Adipocyte (in vitro differentiated cells): ENCODE results near the gene CST9L.
"Not testable (repeated sequence)": the region's sequence is repeated elsewhere in the genome, so short reads cannot be mapped to it uniquely, and the experiment has no call there.

Experiments used
- DNase-seq: peaks from one replicate; pipeline ENCODE4 v3.0.0-alpha.2; 2015; ENCODE audit warnings: low read depth
- H3K27me3 ChIP-seq: replicated peaks from 2 replicates; pipeline ENCODE4 v1.7.0; 2013; ENCODE audit warnings: mild to moderate bottlenecking, low read length, moderate library complexity; ENCODE audit not compliant: control insufficient read depth, insufficient read depth
- H3K36me3 ChIP-seq: 2 replicates; pipeline ENCODE4 v1.7.0; 2013; ENCODE audit warnings: low read length, mild to moderate bottlenecking, moderate library complexity; ENCODE audit not compliant: control insufficient read depth, insufficient read depth, severe bottlenecking
- H3K4me1 ChIP-seq: 2 replicates; pipeline ENCODE4 v1.7.0; 2013; ENCODE audit warnings: mild to moderate bottlenecking, low read length, moderate library complexity; ENCODE audit not compliant: control insufficient read depth, insufficient read depth
- H3K4me3 ChIP-seq: 2 replicates; pipeline ENCODE4 v1.7.0; 2013; ENCODE audit warnings: mild to moderate bottlenecking, low read length, moderate library complexity
- H3K9ac ChIP-seq: 2 replicates; pipeline ENCODE4 v1.7.0; 2013; ENCODE audit warnings: mild to moderate bottlenecking, low read length, moderate library complexity
- H3K9me3 ChIP-seq: 2 replicates; pipeline ENCODE4 v1.7.0; 2013; ENCODE audit warnings: mild to moderate bottlenecking, low read length, moderate library complexity; ENCODE audit not compliant: control insufficient read depth

The CST9L gene

GRCh38 chr20:23585808-23586734, 17.8 kb upstream of the CST9L start:
- Histone ChIP-seq H3K9me3 (no peaks in the 10 kb centered on the region), H3K27me3 (peaks cover 23% of the 10 kb centered on the region), H3K4me1 (no peaks in the 10 kb centered on the region), H3K4me3 (no peak overlapping the region), H3K9ac (no peak overlapping the region), H3K36me3 (no peaks in the 10 kb centered on the region)
- DNase-seq, result no peak

DNA sequence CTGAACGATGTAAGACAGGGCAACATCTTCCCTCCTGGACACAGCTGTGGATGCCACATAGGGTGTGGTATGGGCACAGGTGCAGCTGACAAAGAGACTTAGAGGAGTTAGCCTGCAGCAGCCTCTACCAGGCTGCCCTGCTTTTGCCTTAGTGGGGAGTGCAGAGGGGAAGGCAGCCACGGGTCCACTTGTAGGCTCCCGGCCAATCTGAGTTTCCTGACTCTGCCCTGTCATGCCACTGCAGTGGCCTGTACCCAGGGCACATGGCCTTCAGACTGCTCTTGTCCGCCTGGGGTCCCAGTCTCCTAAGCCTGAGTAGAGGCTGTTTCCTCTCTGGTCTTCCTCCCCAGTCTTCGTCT, 17.1 kb upstream of the CST9L start:
- no peak for DNase-seq
- Histone ChIP-seq H3K36me3 (no peaks in the 10 kb centered on the region), H3K9me3 (no peaks in the 10 kb centered on the region), H3K9ac (no peak overlapping the region), H3K4me3 (no peak overlapping the region), H3K27me3 (peaks cover 23% of the 10 kb centered on the region), H3K4me1 (no peaks in the 10 kb centered on the region)

DNA sequence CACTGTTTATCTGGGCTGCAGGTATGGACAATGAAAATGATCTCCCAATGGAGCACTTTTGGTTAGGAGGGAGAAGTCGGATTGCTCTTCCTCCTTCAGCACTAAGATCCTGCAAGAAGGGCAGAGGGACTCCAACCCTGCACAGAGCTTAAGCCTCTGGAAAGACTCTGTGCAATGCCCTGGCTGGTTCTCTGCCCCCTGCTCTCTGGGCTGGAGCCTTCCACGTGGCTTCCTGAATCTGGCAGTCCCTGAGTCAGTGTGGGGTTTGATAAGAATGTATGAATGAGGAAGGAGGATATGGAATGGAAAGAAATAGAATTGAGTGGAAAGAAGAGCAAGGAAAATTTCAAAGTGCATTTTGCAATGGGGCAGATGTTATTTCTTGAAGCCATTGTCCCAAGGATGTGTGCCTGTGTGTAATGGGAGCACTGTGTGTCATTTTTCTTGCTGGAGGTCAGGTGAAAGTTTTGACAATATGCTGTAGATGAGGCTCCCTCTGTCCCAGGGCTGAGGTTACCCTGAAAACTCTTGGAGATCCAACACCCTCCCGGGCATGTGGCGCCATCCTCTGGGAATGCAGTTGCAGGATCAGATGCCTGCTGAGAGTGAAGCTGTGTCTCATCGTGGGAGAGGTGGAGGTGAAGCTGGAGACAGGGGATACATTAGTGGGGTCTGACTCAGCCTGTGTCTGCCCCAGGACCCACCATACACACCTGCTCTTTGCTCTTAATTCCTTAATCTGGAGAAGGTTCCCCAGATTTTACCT, 16.3 kb upstream of the CST9L start:
- Histone ChIP-seq H3K9me3 (no peaks in the 10 kb centered on the region), H3K4me3 (no peak overlapping the region), H3K4me1 (no peaks in the 10 kb centered on the region), H3K27me3 (peaks cover 23% of the 10 kb centered on the region), H3K36me3 (no peaks in the 10 kb centered on the region), H3K9ac (no peak overlapping the region)
- no peak for DNase-seq

- Histone ChIP-seq H3K36me3 (no peaks in the 10 kb centered on the region), H3K9ac (no peak overlapping the region), H3K9me3 (no peaks in the 10 kb centered on the region), H3K4me1 (no peaks in the 10 kb centered on the region), H3K4me3 (no peak overlapping the region), H3K27me3 (peaks cover 20% of the 10 kb centered on the region)
- no peak for DNase-seq
Observed at GRCh38 chr20:23583526-23583925, 15.2 kb upstream of the CST9L start.

GRCh38 chr20:23582293-23582692, 14.0 kb upstream of the CST9L start:
- Histone ChIP-seq H3K9ac (no peak overlapping the region), H3K27me3 (peaks cover 18% of the 10 kb centered on the region)
- DNase-seq, result no peak

DNA sequence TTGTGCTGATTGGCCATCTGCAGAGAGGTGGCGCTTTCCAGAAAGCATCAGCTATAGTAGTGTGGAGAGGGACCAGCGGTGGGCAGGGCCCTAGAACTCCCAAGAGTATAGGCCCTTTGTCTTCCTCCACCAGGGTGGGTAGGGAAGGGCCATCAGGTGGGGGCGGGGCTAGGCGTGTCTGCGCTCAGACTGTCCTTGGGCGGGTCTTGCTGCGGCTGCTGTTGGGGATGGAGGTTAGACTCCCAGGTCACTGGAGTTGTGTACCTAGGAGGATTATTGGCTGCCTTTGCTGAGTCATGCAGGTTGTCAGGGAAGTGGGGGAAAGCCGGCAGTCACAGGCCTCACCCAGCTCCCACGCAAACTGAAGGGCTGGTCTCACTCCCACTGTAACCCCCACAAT, 13.5 kb upstream of the CST9L start:
- H3K4me3 ChIP-seq, DNase-seq, H3K9ac ChIP-seq, H3K9me3 ChIP-seq, H3K4me1 ChIP-seq, H3K36me3 ChIP-seq: not testable (repeated sequence)
- peaks cover 17% of the 10 kb centered on the region for H3K27me3 ChIP-seq

More at GRCh38 chr20:23582293-23582692, 14.0 kb upstream of the CST9L start:
- Histone ChIP-seq H3K36me3 (no peaks in the 10 kb centered on the region), H3K4me1 (no peaks in the 10 kb centered on the region), H3K4me3 (no peak overlapping the region), H3K9me3 (no peaks in the 10 kb centered on the region)

GRCh38 chr20:23574977-23575376, 6.7 kb upstream of the CST9L start:
- no peak for DNase-seq
- Histone ChIP-seq H3K4me1 (no peaks in the 10 kb centered on the region), H3K36me3 (no peaks in the 10 kb centered on the region), H3K9ac (no peak overlapping the region), H3K4me3 (no peak overlapping the region), H3K9me3 (no peaks in the 10 kb centered on the region), H3K27me3 (peaks cover 4% of the 10 kb centered on the region)

DNA sequence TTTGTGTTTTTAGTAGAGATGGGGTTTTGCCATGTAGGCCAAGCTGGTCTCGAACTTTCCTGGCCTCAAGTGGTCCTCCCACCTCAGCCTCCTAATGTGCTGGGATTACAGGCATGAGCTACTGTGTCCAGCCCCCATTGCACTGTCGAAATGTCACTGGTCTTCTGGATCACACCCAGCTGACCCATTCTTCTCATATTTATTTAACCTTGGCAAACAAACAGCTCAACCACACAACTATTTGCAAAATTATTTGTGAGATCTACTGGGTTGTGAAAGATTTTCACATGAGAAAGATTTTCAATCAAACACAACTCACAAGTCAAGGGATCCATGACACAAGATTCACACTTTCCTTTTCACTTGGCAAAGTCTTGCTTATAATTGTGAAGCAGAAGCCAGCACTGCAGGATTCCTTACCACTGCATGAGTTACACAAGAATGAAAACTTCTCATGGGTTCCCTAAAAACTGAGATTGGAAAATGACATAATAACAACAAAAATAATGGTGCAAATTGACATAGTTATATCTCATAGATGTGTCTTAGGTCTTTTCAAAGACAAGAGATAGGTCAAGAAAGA, 2.0 kb upstream of the CST9L start:
- H3K27me3 ChIP-seq, result peaks cover 12% of the 10 kb centered on the region
- no peaks in the 10 kb centered on the region for H3K9me3 ChIP-seq
- no peak overlapping the region for H3K9ac ChIP-seq
- no peak for DNase-seq
- H3K4me1 ChIP-seq, result no peaks in the 10 kb centered on the region
- H3K4me3 ChIP-seq, result no peak overlapping the region
- no peaks in the 10 kb centered on the region for H3K36me3 ChIP-seq

DNA sequence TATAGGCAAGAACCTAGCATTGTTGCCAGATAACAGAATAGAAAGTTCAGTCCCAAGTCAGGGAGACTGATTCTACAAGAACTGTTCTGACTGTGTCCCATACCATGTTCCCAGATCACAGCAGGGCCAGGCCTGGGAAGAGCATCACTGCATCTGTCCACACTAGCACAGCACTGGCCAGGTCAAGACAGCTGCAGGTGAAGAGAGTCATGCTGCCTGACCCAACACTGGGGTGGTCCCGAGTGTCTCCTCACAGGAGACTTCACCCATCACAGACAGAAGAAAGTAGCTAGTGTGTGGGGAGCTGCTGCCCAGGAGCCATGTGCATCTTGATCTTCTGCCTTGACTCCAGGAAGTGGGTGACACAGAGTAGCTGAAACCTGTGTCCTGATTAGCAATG, 1.3 kb upstream of the CST9L start:
- Histone ChIP-seq H3K9me3 (no peaks in the 10 kb centered on the region), H3K4me1 (no peaks in the 10 kb centered on the region), H3K4me3 (no peak overlapping the region), H3K9ac (no peak overlapping the region), H3K36me3 (no peaks in the 10 kb centered on the region), H3K27me3 (peaks cover 12% of the 10 kb centered on the region)
- no peak for DNase-seq

GRCh38 chr20:23568971-23569330, 667 bp upstream of the CST9L start:
- no peaks in the 10 kb centered on the region for H3K36me3 ChIP-seq
- H3K4me1 ChIP-seq, result no peaks in the 10 kb centered on the region
- H3K9ac ChIP-seq, result no peak overlapping the region
- H3K27me3 ChIP-seq, result peaks cover 12% of the 10 kb centered on the region
- H3K4me3 ChIP-seq, result no peak overlapping the region
- no peak for DNase-seq
- H3K9me3 ChIP-seq, result peaks cover under 1% of the 10 kb centered on the region

DNA sequence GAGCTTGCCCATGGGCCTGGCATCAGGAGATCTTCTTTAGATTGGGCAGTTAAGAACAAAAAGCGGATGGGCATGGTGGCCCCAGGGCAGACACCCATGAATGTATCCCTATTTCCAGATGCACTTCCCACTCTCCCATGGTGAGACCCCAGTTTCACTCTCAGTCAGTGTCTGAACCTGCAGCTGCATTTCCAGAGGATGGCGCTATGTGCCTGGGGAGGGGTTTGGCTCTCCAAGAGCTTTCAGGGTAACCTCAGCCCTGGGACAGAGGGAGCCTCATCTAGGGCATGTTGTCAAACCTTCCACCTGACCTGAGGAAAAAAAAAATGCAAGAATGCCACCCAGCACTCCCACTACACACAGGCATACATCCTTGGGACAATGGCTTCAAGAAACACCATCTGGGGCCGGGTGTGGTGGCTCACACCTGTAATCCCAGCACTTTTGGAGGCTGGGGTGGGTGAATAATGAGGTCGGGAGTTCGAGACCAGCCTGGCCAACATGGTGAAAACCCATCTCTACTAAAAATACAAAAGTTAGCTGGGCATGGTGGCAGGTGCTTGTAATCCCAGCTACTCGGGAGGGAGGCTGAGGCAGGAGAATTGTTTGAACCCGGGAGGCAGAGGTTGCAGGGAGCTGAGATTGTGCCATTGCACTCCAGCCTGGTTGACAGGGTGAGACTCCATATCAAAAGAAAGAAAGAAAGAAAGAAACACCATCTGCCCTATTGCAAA, 1.9 kb downstream of the CST9L start:
- Histone ChIP-seq H3K9me3 (peaks cover 23% of the 10 kb centered on the region), H3K4me1 (no peaks in the 10 kb centered on the region), H3K27me3 (peaks cover 12% of the 10 kb centered on the region), H3K36me3 (no peaks in the 10 kb centered on the region), H3K4me3 (no peak overlapping the region), H3K9ac (no peak overlapping the region)
- DNase-seq, result no peak
